HFFc6 (cell line): ENCODE results near the gene HES3. TPM values are rescaled to one million over a fixed set of nuclear protein-coding genes. Genes with fewer than 3 reads are reported as not detected.

Experiments
- DNase-seq: peaks from one replicate; pipeline ENCODE4 v3.0.0-alpha.2; 2018
- H3K27ac Mint-ChIP-seq: 2 replicates; pipeline ENCODE4 v1.8.0; 2020; ENCODE audit warnings: mild to moderate bottlenecking, mixed read lengths
- H3K27me3 Mint-ChIP-seq: 2 replicates; pipeline ENCODE4 v1.8.0; 2021; ENCODE audit warnings: mild to moderate bottlenecking, moderate library complexity, mixed read lengths; ENCODE audit not compliant: insufficient read depth
- H3K36me3 Mint-ChIP-seq: 2 replicates; pipeline ENCODE4 v1.8.0; 2021; ENCODE audit warnings: low read depth, mixed read lengths
- H3K4me1 Mint-ChIP-seq: 2 replicates; pipeline ENCODE4 v1.8.0; 2020; ENCODE audit warnings: low read depth, mixed read lengths
- H3K4me3 Mint-ChIP-seq: 2 replicates; pipeline ENCODE4 v1.8.0; 2020; ENCODE audit warnings: mild to moderate bottlenecking, moderate library complexity, mixed read lengths
- H3K9me3 Mint-ChIP-seq: 2 replicates; pipeline ENCODE4 v1.8.0; 2020; ENCODE audit warnings: mild to moderate bottlenecking, mixed read lengths
- CTCF ChIP-seq: fragments of 200-600 bp; sonication (generic); IDR thresholded peaks from 2 replicates; pipeline ENCODE4 v1.5.0; 2021; ENCODE audit warnings: antibody characterized with exemption, mild to moderate bottlenecking
- total RNA-seq, 6 experiments: library from RNA; stranded (reverse); fragmentation: NEBNext Ultra II Directional; extraction: Animal tissue kit (Norgen Biotek cat#: 25700); gene quantifications; 2 replicates in 1 of 6; 3 replicates in 5 of 6; pipeline ENCODE4 v1.2.3, GENCODE V29; 2021

HES3 gene
- total RNA-seq, 6 experiments from 2014 or later, result not detected

GRCh38 chr1:6248932-6249738 lies 5.2 kb downstream of the HES3 start:
- Mint-ChIP-seq H3K27me3 (peaks cover 18% of the 10 kb centered on the region), H3K9me3 (no peaks in the 10 kb centered on the region)

GRCh38 chr1:6249739-6250689 lies 6.0 kb downstream of the HES3 start:
- H3K27ac Mint-ChIP-seq, result no peak overlapping the region
- no peak for TF ChIP-seq CTCF
- no peak for DNase-seq
- H3K4me1 Mint-ChIP-seq, result peaks cover 7% of the 10 kb centered on the region
- H3K4me3 Mint-ChIP-seq, result no peak overlapping the region
- peaks cover 14% of the 10 kb centered on the region for H3K27me3 Mint-ChIP-seq
- no peaks in the 10 kb centered on the region for H3K36me3 Mint-ChIP-seq
- H3K9me3 Mint-ChIP-seq, result no peaks in the 10 kb centered on the region

More at GRCh38 chr1:6248932-6249738, 5.2 kb downstream of the HES3 start:
- Mint-ChIP-seq H3K4me3 (no peak overlapping the region), H3K36me3 (no peaks in the 10 kb centered on the region), H3K27ac (no peak overlapping the region), H3K4me1 (peaks cover 7% of the 10 kb centered on the region)
- no peak for TF ChIP-seq CTCF
- DNase-seq, result no peak

GRCh38 chr1:6251233-6251632 lies 7.3 kb downstream of the HES3 start:
- Mint-ChIP-seq H3K27me3 (peaks cover 14% of the 10 kb centered on the region), H3K4me1 (peaks cover 6% of the 10 kb centered on the region), H3K4me3 (no peak overlapping the region), H3K36me3 (no peaks in the 10 kb centered on the region), H3K27ac (no peak overlapping the region), H3K9me3 (no peaks in the 10 kb centered on the region)
- no peak for DNase-seq
- TF ChIP-seq CTCF, result no peak

- Mint-ChIP-seq H3K9me3 (no peaks in the 10 kb centered on the region), H3K27ac (no peak overlapping the region), H3K27me3 (peaks cover 10% of the 10 kb centered on the region), H3K4me1 (no peaks in the 10 kb centered on the region; the same call in 1 of the 2 replicates), H3K36me3 (no peaks in the 10 kb centered on the region), H3K4me3 (no peak overlapping the region)
- no peak for DNase-seq
- TF ChIP-seq CTCF, result no peak
Measured at GRCh38 chr1:6251681-6252373, 7.8 kb downstream of the HES3 start.

GRCh38 chr1:6252374-6252710 lies 8.4 kb downstream of the HES3 start:
- no peak overlapping the region for H3K4me3 Mint-ChIP-seq
- no peak overlapping the region for H3K27ac Mint-ChIP-seq
- no peaks in the 10 kb centered on the region for H3K9me3 Mint-ChIP-seq
- no peaks in the 10 kb centered on the region; the same call in 1 of the 2 replicates for H3K4me1 Mint-ChIP-seq
- H3K27me3 Mint-ChIP-seq, result peaks cover 13% of the 10 kb centered on the region
- no peaks in the 10 kb centered on the region for H3K36me3 Mint-ChIP-seq
- TF ChIP-seq CTCF, result no peak
- no peak for DNase-seq
